ENCODE measurements around the gene IRAG1. TPM values are rescaled to one million over a fixed set of nuclear protein-coding genes. Genes with fewer than 3 reads are reported as not detected.

Gene IRAG1
- total RNA-seq, 1 experiment from 2014 or later = 0.21 TPM

DNA sequence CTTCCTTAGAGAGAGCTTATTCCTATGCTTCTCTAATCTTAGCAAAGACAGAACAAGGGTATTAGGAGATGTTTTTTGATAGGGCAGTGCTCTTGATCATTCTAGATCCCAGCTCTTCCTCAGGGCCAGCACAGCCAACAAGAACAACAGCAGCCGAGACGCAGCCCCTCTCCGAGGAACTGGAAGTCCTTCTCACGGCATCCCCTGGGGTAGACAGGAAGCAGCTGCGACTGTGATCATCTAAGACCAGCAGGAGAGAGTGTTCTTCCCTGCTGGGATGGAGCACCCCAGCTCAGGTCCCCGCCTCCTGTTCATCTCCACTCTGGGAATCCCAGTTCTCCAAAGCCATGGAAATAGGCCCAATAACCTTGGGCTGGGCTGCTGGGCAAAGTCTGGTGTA is 29.6 kb downstream of the IRAG1 start:
- CTCF ChIA-PET = interaction anchor here (0.6 kb wide), 1 partner anchor 13 kb away, joined by 3 read pairs; no protein-coding TSS in a partner anchor
- ATAC-seq (no peak), DNase-seq (ENCODE audit: low read depth, low spot score) (no peak)
- Histone ChIP-seq H3K9me3 (ENCODE audit: control insufficient read depth, insufficient read depth, low read depth, low read length) (no peaks in the 10 kb centered on the region), H3K36me3 (ENCODE audit: control insufficient read depth, insufficient read depth, low read length) (no peaks in the 10 kb centered on the region), H3K27me3 (ENCODE audit: control insufficient read depth, insufficient read depth, low read length) (no peaks in the 10 kb centered on the region), H3K4me1 (ENCODE audit: control insufficient read depth, insufficient read depth, low read length) (peaks cover 23% of the 10 kb centered on the region), H3K27ac (ENCODE audit: low read length) (no peak overlapping the region; the same call in none of the 2 replicates), H3K4me3 (ENCODE audit: low read depth in 2 of 2, low read length in 2 of 2) (no peak overlapping the region)
- intact Hi-C loops (cut with micrococcal nuclease; ENCODE audit: unreplicated experiment) = no loop called here
- TF ChIP-seq, protein P1, sequence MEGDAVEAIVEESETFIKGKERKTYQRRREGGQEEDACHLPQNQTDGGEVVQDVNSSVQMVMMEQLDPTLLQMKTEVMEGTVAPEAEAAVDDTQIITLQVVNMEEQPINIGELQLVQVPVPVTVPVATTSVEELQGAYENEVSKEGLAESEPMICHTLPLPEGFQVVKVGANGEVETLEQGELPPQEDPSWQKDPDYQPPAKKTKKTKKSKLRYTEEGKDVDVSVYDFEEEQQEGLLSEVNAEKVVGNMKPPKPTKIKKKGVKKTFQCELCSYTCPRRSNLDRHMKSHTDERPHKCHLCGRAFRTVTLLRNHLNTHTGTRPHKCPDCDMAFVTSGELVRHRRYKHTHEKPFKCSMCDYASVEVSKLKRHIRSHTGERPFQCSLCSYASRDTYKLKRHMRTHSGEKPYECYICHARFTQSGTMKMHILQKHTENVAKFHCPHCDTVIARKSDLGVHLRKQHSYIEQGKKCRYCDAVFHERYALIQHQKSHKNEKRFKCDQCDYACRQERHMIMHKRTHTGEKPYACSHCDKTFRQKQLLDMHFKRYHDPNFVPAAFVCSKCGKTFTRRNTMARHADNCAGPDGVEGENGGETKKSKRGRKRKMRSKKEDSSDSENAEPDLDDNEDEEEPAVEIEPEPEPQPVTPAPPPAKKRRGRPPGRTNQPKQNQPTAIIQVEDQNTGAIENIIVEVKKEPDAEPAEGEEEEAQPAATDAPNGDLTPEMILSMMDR (IDR thresholded peaks at IDR 0.05) = no peak
- TF ChIP-seq TCF7L2 (IDR thresholded peaks at IDR 0.05; ENCODE audit: low read depth, low read length) = no peak
- TF ChIP-seq, protein P2, sequence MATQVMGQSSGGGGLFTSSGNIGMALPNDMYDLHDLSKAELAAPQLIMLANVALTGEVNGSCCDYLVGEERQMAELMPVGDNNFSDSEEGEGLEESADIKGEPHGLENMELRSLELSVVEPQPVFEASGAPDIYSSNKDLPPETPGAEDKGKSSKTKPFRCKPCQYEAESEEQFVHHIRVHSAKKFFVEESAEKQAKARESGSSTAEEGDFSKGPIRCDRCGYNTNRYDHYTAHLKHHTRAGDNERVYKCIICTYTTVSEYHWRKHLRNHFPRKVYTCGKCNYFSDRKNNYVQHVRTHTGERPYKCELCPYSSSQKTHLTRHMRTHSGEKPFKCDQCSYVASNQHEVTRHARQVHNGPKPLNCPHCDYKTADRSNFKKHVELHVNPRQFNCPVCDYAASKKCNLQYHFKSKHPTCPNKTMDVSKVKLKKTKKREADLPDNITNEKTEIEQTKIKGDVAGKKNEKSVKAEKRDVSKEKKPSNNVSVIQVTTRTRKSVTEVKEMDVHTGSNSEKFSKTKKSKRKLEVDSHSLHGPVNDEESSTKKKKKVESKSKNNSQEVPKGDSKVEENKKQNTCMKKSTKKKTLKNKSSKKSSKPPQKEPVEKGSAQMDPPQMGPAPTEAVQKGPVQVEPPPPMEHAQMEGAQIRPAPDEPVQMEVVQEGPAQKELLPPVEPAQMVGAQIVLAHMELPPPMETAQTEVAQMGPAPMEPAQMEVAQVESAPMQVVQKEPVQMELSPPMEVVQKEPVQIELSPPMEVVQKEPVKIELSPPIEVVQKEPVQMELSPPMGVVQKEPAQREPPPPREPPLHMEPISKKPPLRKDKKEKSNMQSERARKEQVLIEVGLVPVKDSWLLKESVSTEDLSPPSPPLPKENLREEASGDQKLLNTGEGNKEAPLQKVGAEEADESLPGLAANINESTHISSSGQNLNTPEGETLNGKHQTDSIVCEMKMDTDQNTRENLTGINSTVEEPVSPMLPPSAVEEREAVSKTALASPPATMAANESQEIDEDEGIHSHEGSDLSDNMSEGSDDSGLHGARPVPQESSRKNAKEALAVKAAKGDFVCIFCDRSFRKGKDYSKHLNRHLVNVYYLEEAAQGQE (IDR thresholded peaks at IDR 0.05; ENCODE audit: insufficient read depth in 1 of 2, low read depth in 2 of 2, low read length in 1 of 2) = no peak
- TF ChIP-seq POLR2AphosphoS5 (IDR thresholded peaks at IDR 0.05; ENCODE audit: low read depth, low read length) = no peak
- TF ChIP-seq SIN3A (IDR thresholded peaks at IDR 0.05; ENCODE audit: borderline replicate concordance, insufficient read depth, low read depth, low read length) = no peak
- POLR2A ChIA-PET = interaction anchor here (0.6 kb wide), 2 partner anchors 281 to 588 kb away, joined by 4 read pairs; no protein-coding TSS in a partner anchor
- in situ Hi-C loops (cut with HindIII; ENCODE audit: low pct_unique_long_range_greater_than_20kb, low sequenced_read_pairs) = no loop called here
- no TSS peak for BruUV-seq (replicated peaks)

DNA sequence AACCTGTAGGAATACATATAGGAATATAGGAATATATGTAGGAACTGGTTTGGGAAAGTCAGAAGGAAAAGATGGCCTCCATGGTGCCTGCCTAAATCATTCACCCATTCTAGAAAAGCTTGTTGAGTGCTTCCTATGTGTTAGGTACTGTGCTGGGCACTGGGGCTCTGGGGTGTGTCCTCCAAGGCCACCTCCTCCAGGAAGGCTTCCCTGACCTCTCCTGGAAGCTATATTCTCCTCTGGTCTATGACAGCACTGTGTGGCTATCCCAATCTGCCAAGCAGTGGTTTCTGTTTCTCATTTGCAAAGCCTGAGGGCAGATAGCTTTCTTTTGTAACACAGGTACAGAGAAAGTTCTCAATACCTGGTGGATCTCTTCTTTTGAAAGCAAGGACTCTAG is 30.2 kb downstream of the IRAG1 start:
- H3K4me1 ChIP-seq (ENCODE audit: control insufficient read depth, insufficient read depth, low read length) = peaks cover 25% of the 10 kb centered on the region
- intact Hi-C loops (cut with micrococcal nuclease; ENCODE audit: unreplicated experiment) = no loop called here
- DNase-seq (ENCODE audit: low read depth, low spot score) (no peak), ATAC-seq (no peak)
- no peaks in the 10 kb centered on the region for H3K9me3 ChIP-seq (ENCODE audit: control insufficient read depth, insufficient read depth, low read depth, low read length)
- no TSS peak for BruUV-seq (replicated peaks)
- CTCF ChIA-PET = no interaction called here
- no peak overlapping the region for H3K4me3 ChIP-seq (ENCODE audit: low read depth in 2 of 2, low read length in 2 of 2)
- no peak overlapping the region; the same call in 1 of the 2 replicates for H3K27ac ChIP-seq (ENCODE audit: low read length)
- no peaks in the 10 kb centered on the region for H3K36me3 ChIP-seq (ENCODE audit: control insufficient read depth, insufficient read depth, low read length)
- TF ChIP-seq TCF7L2 (IDR thresholded peaks at IDR 0.05; ENCODE audit: low read depth, low read length) (no peak), POLR2AphosphoS5 (IDR thresholded peaks at IDR 0.05; ENCODE audit: low read depth, low read length) (no peak), SIN3A (IDR thresholded peaks at IDR 0.05; ENCODE audit: borderline replicate concordance, insufficient read depth, low read depth, low read length) (no peak)
- TF ChIP-seq, protein P2 (IDR thresholded peaks at IDR 0.05; ENCODE audit: insufficient read depth in 1 of 2, low read depth in 2 of 2, low read length in 1 of 2) = no peak
- TF ChIP-seq, protein P1 (IDR thresholded peaks at IDR 0.05) = no peak
- in situ Hi-C loops (cut with HindIII; ENCODE audit: low pct_unique_long_range_greater_than_20kb, low sequenced_read_pairs) = no loop called here
- H3K27me3 ChIP-seq (ENCODE audit: control insufficient read depth, insufficient read depth, low read length) = no peaks in the 10 kb centered on the region
- POLR2A ChIA-PET = interaction anchor here (0.6 kb wide), 2 partner anchors 98 to 281 kb away, joined by 3 to 4 read pairs; no protein-coding TSS in a partner anchor
